MM.1S (cell line): ENCODE results near the gene LRAT.

Experiments
- CTCF ChIP-seq: fragments of 300-600 bp; sonication (generic); IDR thresholded peaks from 2 replicates; pipeline ENCODE4 v1.5.1; 2016; ENCODE audit warnings: antibody characterized with exemption, low read length, mixed read lengths
- EZH2 ChIP-seq: fragments of 300-600 bp; sonication (generic); optimal IDR thresholded peaks from 2 replicates; pipeline ENCODE3; 2017; ENCODE audit warnings: low read depth, mild to moderate bottlenecking, antibody characterized with exemption, low read length, mixed read lengths

GRCh38 chr4:154781126-154781982 is 37.6 kb downstream of the LRAT start, which contains the start of gene RBM46:
- TF ChIP-seq CTCF (no peak), EZH2 (no peak)
